HG02759 (cell line): ENCODE measurements around the gene TASL.
A peak's percentile ranks its signal among the peaks of the same experiment; 100 is the strongest.
"Not testable (repeated sequence)": the region's sequence is repeated elsewhere in the genome, so short reads cannot be mapped to it uniquely, and the experiment has no call there.

Experiments used
- ATAC-seq: cut with Tn5 transposase; IDR thresholded peaks from one replicate; pipeline ENCODE4 v1.9.1; 2021; ENCODE audit warnings: mild to moderate bottlenecking, moderate library complexity; ENCODE audit not compliant: unreplicated experiment

The TASL gene

GRCh38 chrX:30580641-30581040 lies 3.1 kb upstream of the TASL start:
- no peak for ATAC-seq

DNA sequence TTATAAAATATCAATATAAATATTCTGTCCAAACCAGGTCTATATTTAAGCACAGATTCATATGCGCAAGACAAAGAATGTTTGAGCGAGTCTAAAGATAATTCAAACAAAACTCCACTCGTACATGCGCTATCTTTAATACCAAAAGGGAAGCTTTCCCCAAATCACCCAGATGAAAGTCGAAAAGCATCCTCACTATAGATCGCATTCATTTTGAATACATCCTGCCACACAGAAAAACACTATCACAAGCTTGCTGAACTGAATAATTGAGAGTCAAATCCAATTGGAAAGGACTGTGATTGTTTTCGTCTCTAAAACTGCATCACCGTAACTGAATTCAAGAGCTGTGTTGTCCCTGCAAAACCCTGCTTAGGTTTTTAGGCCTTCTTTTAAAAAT lies 685 bp downstream of the TASL start:
- ATAC-seq: no peak

DNA sequence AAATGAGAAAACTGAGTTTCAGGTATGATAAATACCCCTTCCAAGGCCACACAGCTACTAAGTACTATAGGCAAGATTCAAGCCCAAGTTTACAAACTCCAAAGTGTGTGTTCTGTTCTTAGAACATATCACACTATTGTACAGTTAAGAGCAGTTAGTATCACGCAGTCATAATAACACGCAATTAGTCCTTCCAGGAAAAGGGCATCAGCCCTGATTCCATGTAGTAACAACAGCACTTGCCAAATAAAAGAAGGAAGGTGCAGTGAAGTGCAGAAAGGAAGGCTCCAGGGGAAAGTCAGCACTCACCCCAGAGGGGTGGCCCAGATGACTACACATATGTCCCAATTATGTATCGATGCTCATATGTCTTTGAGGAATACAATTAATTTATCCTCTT lies 4.4 kb downstream of the TASL start:
- ATAC-seq: no peak

- ATAC-seq: no peak
Observed at GRCh38 chrX:30572678-30573077, 4.9 kb downstream of the TASL start.

DNA sequence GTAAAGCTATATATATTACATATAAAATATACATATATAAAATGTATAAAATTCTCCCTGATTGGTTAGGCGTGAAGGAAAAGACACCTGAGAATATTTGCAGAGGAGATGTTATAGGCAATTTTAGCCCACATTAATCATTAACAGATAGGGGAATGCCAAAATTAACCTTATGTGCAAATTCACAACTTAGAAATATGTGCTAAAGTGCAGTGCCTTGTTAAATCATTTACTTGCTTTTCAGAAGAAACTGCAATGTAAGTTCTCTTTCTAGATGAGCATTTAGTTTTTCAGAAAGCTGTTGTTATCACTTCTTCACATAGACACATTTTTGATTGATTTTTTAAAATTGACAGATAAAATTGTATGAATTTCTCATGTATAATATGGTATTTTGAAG lies 5.6 kb downstream of the TASL start:
- ATAC-seq: no peak

GRCh38 chrX:30570505-30570904 lies 7.1 kb downstream of the TASL start:
- no peak for ATAC-seq

GRCh38 chrX:30568136-30568535 lies 9.4 kb downstream of the TASL start:
- peak; percentile 84 for ATAC-seq

DNA sequence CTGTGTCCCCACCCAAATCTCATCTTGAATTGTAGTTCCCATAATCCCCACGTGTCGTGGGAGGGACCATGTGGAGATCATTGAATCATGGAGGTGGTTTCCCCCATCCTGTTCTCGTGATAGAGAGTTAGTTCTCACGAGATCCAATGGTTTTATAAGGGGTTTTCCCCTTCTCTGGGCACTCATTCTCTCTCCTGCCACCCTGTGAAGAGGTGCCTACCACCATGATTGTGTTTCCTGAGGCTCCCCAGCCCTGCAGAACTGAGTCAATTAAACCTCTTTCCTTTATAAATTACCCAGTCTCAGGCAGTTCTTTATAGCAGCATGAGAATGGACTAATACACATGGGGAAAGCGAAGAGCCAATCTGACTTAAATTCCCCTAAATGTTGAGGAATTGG lies 14.5 kb downstream of the TASL start:
- not testable (repeated sequence) for ATAC-seq

DNA sequence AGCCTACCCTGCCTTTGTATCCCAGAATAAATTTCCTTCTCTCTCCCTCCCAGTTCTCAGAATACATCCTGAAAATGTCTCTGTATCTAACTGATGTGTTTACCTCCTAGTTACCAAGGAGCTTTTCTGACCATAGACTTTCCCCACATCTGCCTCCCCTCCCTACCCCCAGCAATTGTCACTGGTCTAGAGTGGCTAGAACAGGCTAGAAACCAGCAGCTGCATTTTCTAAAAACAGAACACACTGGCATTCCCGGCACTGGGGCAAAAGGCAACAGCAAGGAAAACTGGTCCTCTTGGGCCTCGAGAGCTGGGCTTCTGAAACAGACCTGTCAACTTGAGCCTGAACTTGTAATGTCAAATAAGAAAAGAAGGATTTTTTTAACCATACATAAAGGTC lies 16.4 kb downstream of the TASL start:
- no peak for ATAC-seq

DNA sequence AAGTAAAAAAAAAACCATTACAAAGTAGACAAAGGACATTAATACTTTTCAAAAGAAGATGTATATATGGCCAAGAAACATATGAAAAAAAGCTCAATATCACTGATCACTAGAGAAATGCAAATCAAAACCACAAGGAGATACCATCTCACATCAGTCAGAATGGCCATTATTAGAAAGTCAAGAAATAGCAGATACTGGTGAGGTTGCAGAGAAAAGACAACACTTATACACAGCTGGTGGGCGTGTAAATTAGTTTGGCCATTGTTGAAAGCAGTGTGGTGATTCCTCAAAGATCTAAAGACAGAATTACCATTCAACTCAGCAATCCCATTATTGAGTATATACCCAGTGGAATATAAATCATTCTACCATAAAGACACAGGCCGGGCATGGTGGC lies 39.3 kb downstream of the TASL start:
- ATAC-seq: peak; percentile 59

DNA sequence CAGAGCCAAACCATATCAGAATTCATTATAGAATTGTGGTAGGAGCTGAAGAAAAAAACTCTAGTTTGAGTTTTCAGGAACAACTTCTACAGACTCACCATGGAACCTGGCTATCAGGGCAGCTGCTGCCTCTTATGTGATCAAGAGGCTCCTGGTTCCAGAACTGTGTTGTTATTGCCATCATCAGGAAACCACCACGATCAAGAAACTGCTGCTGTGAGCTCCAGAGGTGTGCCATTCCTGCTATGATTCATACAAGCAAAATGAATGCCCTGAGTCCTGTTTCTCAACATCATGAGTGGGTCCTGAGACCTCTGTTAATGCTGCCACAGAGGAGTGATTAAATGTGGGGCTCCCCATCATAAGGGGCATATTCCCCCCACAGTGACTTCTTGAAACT lies 43.7 kb downstream of the TASL start:
- no peak for ATAC-seq

DNA sequence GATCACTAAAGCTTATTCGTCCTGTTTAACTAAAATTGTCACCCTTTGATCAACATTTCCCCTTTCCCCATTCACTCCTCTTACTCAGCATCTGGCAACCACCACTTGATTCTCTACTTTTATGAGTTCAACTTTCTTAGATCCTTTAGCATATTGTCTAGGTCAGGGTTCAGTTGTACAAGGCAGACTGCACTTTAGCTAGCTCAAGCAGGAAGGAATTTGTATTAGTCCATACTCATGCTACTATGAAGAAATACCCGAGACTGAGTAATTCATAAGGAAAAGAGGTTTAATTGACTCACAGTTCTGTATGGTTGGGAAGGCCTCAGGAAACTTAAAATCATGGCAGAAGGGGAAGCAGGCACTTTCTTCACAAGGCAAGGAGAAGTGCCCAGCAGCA lies 44.3 kb downstream of the TASL start:
- no peak for ATAC-seq

GRCh38 chrX:30530606-30531005 lies 47.0 kb downstream of the TASL start:
- no peak for ATAC-seq

- ATAC-seq: no peak
Observed at GRCh38 chrX:30525732-30526131, 51.8 kb downstream of the TASL start.

- ATAC-seq: no peak
Observed at GRCh38 chrX:30521440-30522182, 56.0 kb downstream of the TASL start.

DNA sequence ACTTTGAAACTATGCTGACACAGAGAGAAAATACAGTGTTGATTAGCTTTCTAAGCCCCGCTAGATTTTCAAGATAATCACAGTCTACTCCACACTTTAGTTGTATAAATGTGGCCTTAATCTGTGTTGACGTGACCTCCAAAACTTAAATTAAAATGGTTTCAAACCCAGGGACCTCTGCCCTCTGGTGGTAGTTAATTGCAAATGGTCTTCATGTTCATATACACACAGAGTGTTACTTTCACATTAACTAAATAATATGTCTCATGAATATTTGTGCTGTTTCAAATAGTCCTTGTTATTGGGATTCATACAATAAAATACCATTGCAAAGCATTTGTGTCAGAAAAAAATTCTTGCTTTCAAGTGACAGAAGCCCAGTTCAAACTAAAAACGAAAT lies 64.3 kb downstream of the TASL start:
- no peak for ATAC-seq
